ENCODE results near the gene NOCT. TPM values are rescaled to one million over a fixed set of nuclear protein-coding genes. Genes with fewer than 3 reads are reported as not detected.
"Not testable (repeated sequence)": the region's sequence is repeated elsewhere in the genome, so short reads cannot be mapped to it uniquely, and the experiment has no call there.

Gene NOCT
- total RNA-seq, 1 donor from 2014 or later, result 7.8 TPM

GRCh38 chr4:139020384-139020783, 4.8 kb downstream of the NOCT start:
- no peaks in the 10 kb centered on the region for H3K27me3 ChIP-seq (ENCODE audit: control insufficient read depth in 3 of 3, insufficient read depth in 3 of 3, low read length in 3 of 3)
- no peaks in the 10 kb centered on the region for H3K9me3 ChIP-seq (ENCODE audit: control insufficient read depth in 3 of 3, low read length in 3 of 3)
- H3K4me1 ChIP-seq (ENCODE audit: control insufficient read depth in 3 of 3, insufficient read depth in 3 of 3, low read length in 3 of 3), result peaks cover 7 to 23% (median 18%) of the 10 kb centered on the region in 3 donors
- H3K9ac ChIP-seq (ENCODE audit: low read depth in 1 of 3, low read length in 3 of 3), result no peak overlapping the region
- H3K4me3 ChIP-seq (ENCODE audit: low read length in 3 of 3), result no peak overlapping the region
- no peaks in the 10 kb centered on the region for H3K36me3 ChIP-seq (ENCODE audit: control insufficient read depth in 3 of 3, insufficient read depth in 3 of 3, low read length in 3 of 3)
- no peak overlapping the region for H3K27ac ChIP-seq (ENCODE audit: low read depth, low read length)

DNA sequence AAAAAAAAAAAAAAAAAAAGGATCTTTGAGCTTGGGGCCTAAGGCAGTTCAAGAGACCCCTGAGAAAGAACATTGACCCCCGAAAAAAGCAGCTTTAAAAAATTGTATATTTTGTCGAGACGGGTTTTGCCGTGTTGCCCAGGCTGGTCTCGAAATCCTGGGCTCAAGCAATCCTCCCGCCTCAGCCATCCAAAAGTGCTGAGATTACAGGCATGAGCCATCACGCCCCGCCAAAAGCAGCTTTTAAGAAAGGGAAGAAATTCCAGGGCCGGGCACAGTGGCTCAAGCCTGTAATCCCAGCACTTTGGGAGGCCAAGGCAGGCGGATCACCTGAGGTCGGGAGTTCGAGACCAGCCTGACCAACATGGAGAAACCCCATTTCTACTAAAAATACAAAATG, 5.5 kb downstream of the NOCT start:
- peaks cover 7 to 23% (median 18%) of the 10 kb centered on the region in 3 donors for H3K4me1 ChIP-seq (ENCODE audit: control insufficient read depth in 3 of 3, insufficient read depth in 3 of 3, low read length in 3 of 3)
- H3K27ac ChIP-seq (ENCODE audit: low read depth, low read length); H3K27me3 ChIP-seq (ENCODE audit: control insufficient read depth in 3 of 3, insufficient read depth in 3 of 3, low read length in 3 of 3); H3K4me3 ChIP-seq (ENCODE audit: low read length in 3 of 3); H3K9ac ChIP-seq (ENCODE audit: low read depth in 1 of 3, low read length in 3 of 3); H3K9me3 ChIP-seq (ENCODE audit: control insufficient read depth in 3 of 3, low read length in 3 of 3); H3K36me3 ChIP-seq (ENCODE audit: control insufficient read depth in 3 of 3, insufficient read depth in 3 of 3, low read length in 3 of 3): not testable (repeated sequence)

DNA sequence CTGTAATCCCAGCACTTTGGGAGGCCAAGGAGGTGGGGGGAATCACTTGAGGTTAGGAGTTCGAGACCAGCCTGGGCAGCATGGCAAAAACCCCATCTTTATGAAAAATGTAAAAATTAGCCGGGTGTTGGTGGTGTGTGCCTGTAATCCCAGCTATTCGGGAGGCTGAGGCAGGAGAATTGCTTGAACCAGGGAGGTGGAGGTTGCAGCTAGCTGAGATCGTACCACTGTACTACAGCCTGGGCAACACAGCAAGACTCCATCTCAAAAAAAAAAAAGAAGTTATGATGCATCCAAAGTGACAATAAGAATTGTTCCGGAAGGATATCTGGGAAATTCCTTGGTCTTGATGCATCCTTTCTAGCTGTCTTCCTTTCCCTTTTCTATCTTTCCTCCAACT, 7.3 kb downstream of the NOCT start:
- no peak overlapping the region for H3K9ac ChIP-seq (ENCODE audit: low read depth in 1 of 3, low read length in 3 of 3)
- H3K4me3 ChIP-seq (ENCODE audit: low read length in 3 of 3), result no peak overlapping the region
- no peaks in the 10 kb centered on the region for H3K9me3 ChIP-seq (ENCODE audit: control insufficient read depth in 3 of 3, low read length in 3 of 3)
- H3K27me3 ChIP-seq (ENCODE audit: control insufficient read depth in 3 of 3, insufficient read depth in 3 of 3, low read length in 3 of 3), result no peaks in the 10 kb centered on the region
- peaks cover 11 to 26% (median 13%) of the 10 kb centered on the region in 3 donors for H3K4me1 ChIP-seq (ENCODE audit: control insufficient read depth in 3 of 3, insufficient read depth in 3 of 3, low read length in 3 of 3)
- no peak overlapping the region for H3K27ac ChIP-seq (ENCODE audit: low read depth, low read length)
- H3K36me3 ChIP-seq (ENCODE audit: control insufficient read depth in 3 of 3, insufficient read depth in 3 of 3, low read length in 3 of 3), result no peaks in the 10 kb centered on the region

GRCh38 chr4:139024686-139025085, 9.1 kb downstream of the NOCT start:
- H3K36me3 ChIP-seq (ENCODE audit: control insufficient read depth in 3 of 3, insufficient read depth in 3 of 3, low read length in 3 of 3), result no peaks in the 10 kb centered on the region
- H3K27me3 ChIP-seq (ENCODE audit: control insufficient read depth in 3 of 3, insufficient read depth in 3 of 3, low read length in 3 of 3), result no peaks in the 10 kb centered on the region
- no peak overlapping the region for H3K9ac ChIP-seq (ENCODE audit: low read depth in 1 of 3, low read length in 3 of 3)
- no peak overlapping the region for H3K4me3 ChIP-seq (ENCODE audit: low read length in 3 of 3)
- no peaks in the 10 kb centered on the region for H3K9me3 ChIP-seq (ENCODE audit: control insufficient read depth in 3 of 3, low read length in 3 of 3)
- peaks cover 10 to 23% (median 12%) of the 10 kb centered on the region in 3 donors for H3K4me1 ChIP-seq (ENCODE audit: control insufficient read depth in 3 of 3, insufficient read depth in 3 of 3, low read length in 3 of 3)
- no peak overlapping the region for H3K27ac ChIP-seq (ENCODE audit: low read depth, low read length)

- peaks cover 8 to 28% (median 15%) of the 10 kb centered on the region in 3 donors for H3K4me1 ChIP-seq (ENCODE audit: control insufficient read depth in 3 of 3, insufficient read depth in 3 of 3, low read length in 3 of 3)
- H3K9ac ChIP-seq (ENCODE audit: low read depth in 1 of 3, low read length in 3 of 3), result no peak overlapping the region
- H3K9me3 ChIP-seq (ENCODE audit: control insufficient read depth in 3 of 3, low read length in 3 of 3), result no peaks in the 10 kb centered on the region
- H3K27ac ChIP-seq (ENCODE audit: low read depth, low read length), result no peak overlapping the region
- no peak overlapping the region for H3K4me3 ChIP-seq (ENCODE audit: low read length in 3 of 3)
- H3K27me3 ChIP-seq (ENCODE audit: control insufficient read depth in 3 of 3, insufficient read depth in 3 of 3, low read length in 3 of 3), result no peaks in the 10 kb centered on the region
- no peaks in the 10 kb centered on the region for H3K36me3 ChIP-seq (ENCODE audit: control insufficient read depth in 3 of 3, insufficient read depth in 3 of 3, low read length in 3 of 3)
Measured at GRCh38 chr4:139025841-139026240, 10.3 kb downstream of the NOCT start.

GRCh38 chr4:139027776-139028175, 12.2 kb downstream of the NOCT start:
- peak overlapping the region; percentile 37 to 73 (median 71) for H3K9ac ChIP-seq (ENCODE audit: low read depth in 1 of 3, low read length in 3 of 3)

DNA sequence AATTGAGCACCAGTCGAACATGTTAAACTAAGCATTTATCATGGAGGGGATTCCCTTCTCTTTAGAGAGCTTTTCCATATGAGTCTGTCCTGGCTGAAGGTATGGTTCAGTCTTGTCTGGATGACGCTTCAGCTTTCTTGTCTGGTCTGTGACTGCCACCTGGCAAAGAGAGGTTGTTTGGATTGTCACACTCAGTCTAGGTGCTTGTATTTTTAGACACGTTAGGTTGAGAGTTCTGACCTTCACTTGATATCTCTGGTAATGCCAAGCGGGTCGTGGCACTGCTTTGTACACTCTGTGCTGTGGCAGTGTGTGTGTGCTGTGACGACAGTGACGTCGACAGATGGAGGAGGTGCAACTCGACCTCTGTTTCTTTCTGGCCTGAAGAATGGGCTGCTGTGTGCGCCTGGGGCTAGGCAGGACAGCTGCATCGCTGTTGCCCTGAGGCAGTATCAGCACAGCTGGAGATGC, 12.6 kb downstream of the NOCT start:
- peaks cover 10 to 31% (median 16%) of the 10 kb centered on the region in 3 donors for H3K4me1 ChIP-seq (ENCODE audit: control insufficient read depth in 3 of 3, insufficient read depth in 3 of 3, low read length in 3 of 3)
- no peaks in the 10 kb centered on the region for H3K27me3 ChIP-seq (ENCODE audit: control insufficient read depth in 3 of 3, insufficient read depth in 3 of 3, low read length in 3 of 3)
- H3K9me3 ChIP-seq (ENCODE audit: control insufficient read depth in 3 of 3, low read length in 3 of 3), result no peaks in the 10 kb centered on the region
- peak overlapping the region; percentile 71 to 75 (median 73) for H3K9ac ChIP-seq (ENCODE audit: low read depth in 1 of 3, low read length in 3 of 3)
- H3K27ac ChIP-seq (ENCODE audit: low read depth, low read length), result peak overlapping the region; percentile 93
- H3K36me3 ChIP-seq (ENCODE audit: control insufficient read depth in 3 of 3, insufficient read depth in 3 of 3, low read length in 3 of 3), result no peaks in the 10 kb centered on the region
- H3K4me3 ChIP-seq (ENCODE audit: low read length in 3 of 3), result peak overlapping the region in 2 of 3 donors; percentile 7 to 37

More at GRCh38 chr4:139027776-139028175, 12.2 kb downstream of the NOCT start:
- Histone ChIP-seq H3K9me3 (ENCODE audit: control insufficient read depth in 3 of 3, low read length in 3 of 3) (no peaks in the 10 kb centered on the region), H3K4me3 (ENCODE audit: low read length in 3 of 3) (peak overlapping the region in 1 of 3 donors; percentile 7), H3K36me3 (ENCODE audit: control insufficient read depth in 3 of 3, insufficient read depth in 3 of 3, low read length in 3 of 3) (no peaks in the 10 kb centered on the region), H3K27me3 (ENCODE audit: control insufficient read depth in 3 of 3, insufficient read depth in 3 of 3, low read length in 3 of 3) (no peaks in the 10 kb centered on the region), H3K4me1 (ENCODE audit: control insufficient read depth in 3 of 3, insufficient read depth in 3 of 3, low read length in 3 of 3) (peaks cover 10 to 31% (median 16%) of the 10 kb centered on the region in 3 donors), H3K27ac (ENCODE audit: low read depth, low read length) (peak overlapping the region; percentile 93)

- Histone ChIP-seq H3K4me1 (ENCODE audit: control insufficient read depth in 3 of 3, insufficient read depth in 3 of 3, low read length in 3 of 3) (peaks cover 10 to 31% (median 21%) of the 10 kb centered on the region in 3 donors), H3K27ac (ENCODE audit: low read depth, low read length) (peak overlapping the region; percentile 49)
- H3K36me3 ChIP-seq (ENCODE audit: control insufficient read depth in 3 of 3, insufficient read depth in 3 of 3, low read length in 3 of 3); H3K4me3 ChIP-seq (ENCODE audit: low read length in 3 of 3); H3K9me3 ChIP-seq (ENCODE audit: control insufficient read depth in 3 of 3, low read length in 3 of 3); H3K9ac ChIP-seq (ENCODE audit: low read depth in 1 of 3, low read length in 3 of 3); H3K27me3 ChIP-seq (ENCODE audit: control insufficient read depth in 3 of 3, insufficient read depth in 3 of 3, low read length in 3 of 3): not testable (repeated sequence)
Measured at GRCh38 chr4:139029866-139030363, 14.3 kb downstream of the NOCT start.

GRCh38 chr4:139030614-139031235, 15.1 kb downstream of the NOCT start:
- H3K4me1 ChIP-seq (ENCODE audit: control insufficient read depth in 3 of 3, insufficient read depth in 3 of 3, low read length in 3 of 3), result peaks cover 10 to 31% (median 24%) of the 10 kb centered on the region in 3 donors
- no peaks in the 10 kb centered on the region for H3K9me3 ChIP-seq (ENCODE audit: control insufficient read depth in 3 of 3, low read length in 3 of 3)
- no peaks in the 10 kb centered on the region for H3K27me3 ChIP-seq (ENCODE audit: control insufficient read depth in 3 of 3, insufficient read depth in 3 of 3, low read length in 3 of 3)
- H3K27ac ChIP-seq (ENCODE audit: low read depth, low read length), result peak overlapping the region; percentile 51
- peak overlapping the region in 2 of 3 donors; percentile 2 to 27 for H3K9ac ChIP-seq (ENCODE audit: low read depth in 1 of 3, low read length in 3 of 3)
- H3K36me3 ChIP-seq (ENCODE audit: control insufficient read depth in 3 of 3, insufficient read depth in 3 of 3, low read length in 3 of 3), result no peaks in the 10 kb centered on the region
- peak overlapping the region in 2 of 3 donors; percentile 14 to 41 for H3K4me3 ChIP-seq (ENCODE audit: low read length in 3 of 3)

- H3K27ac ChIP-seq (ENCODE audit: low read depth, low read length), result no peak overlapping the region
- H3K36me3 ChIP-seq (ENCODE audit: control insufficient read depth in 3 of 3, insufficient read depth in 3 of 3, low read length in 3 of 3), result peaks cover 0 to 5% (median 0%) of the 10 kb centered on the region in 3 donors
- H3K4me3 ChIP-seq (ENCODE audit: low read length in 3 of 3), result no peak overlapping the region
- no peaks in the 10 kb centered on the region for H3K9me3 ChIP-seq (ENCODE audit: control insufficient read depth in 3 of 3, low read length in 3 of 3)
- H3K4me1 ChIP-seq (ENCODE audit: control insufficient read depth in 3 of 3, insufficient read depth in 3 of 3, low read length in 3 of 3), result peaks cover 4 to 13% (median 5%) of the 10 kb centered on the region in 3 donors
- H3K9ac ChIP-seq (ENCODE audit: low read depth in 1 of 3, low read length in 3 of 3), result no peak overlapping the region
- H3K27me3 ChIP-seq (ENCODE audit: control insufficient read depth in 3 of 3, insufficient read depth in 3 of 3, low read length in 3 of 3), result no peaks in the 10 kb centered on the region
Measured at GRCh38 chr4:139035650-139036049, 20.1 kb downstream of the NOCT start.
